K562 (cell line): Measurements from ENCODE around the gene GALNT12. TPM values are rescaled to one million over a fixed set of nuclear protein-coding genes. Genes with fewer than 3 reads are reported as not detected.

Experiments
- ATAC-seq: fragments of 200-7000 bp; cut with Tn5 transposase; 3 replicates; pipeline ENCODE4 v1.9.1; 2020; ENCODE audit warnings: moderate library complexity
- BruUV-seq: library from RNA; stranded (reverse); fragments of 400-500 nt; replicated peaks from 2 replicates; lab custom pipeline; 2021; lab: Mats Ljungman, UMichigan
- CTCF ChIA-PET: fragments of 300-600 bp; formaldehyde crosslinking; extraction: SDS; loops from one replicate; lab custom pipeline; 2021; ENCODE audit warnings: low intra/inter-chr PET ratio; lab: Yijun Ruan, JAX
- POLR2A ChIA-PET: fragments of 300-600, 350-650 bp; sonication (Branson Sonifier 250); formaldehyde crosslinking; extraction: SDS; loops from one replicate; lab custom pipeline; 2021; ENCODE audit warnings: antibody characterized with exemption, inconsistent platforms; lab: Yijun Ruan, JAX
- DNase-seq, 4 experiments: peaks; one replicate each; pipeline versions ENCODE4 v3.0.0 to v3.0.0-alpha.2; 2011 to 2018; ENCODE audit warnings: low spot score in 3 of 4, mixed read lengths in 3 of 4; ENCODE audit errors: extremely low read depth in 1 of 4
- FAIRE-seq: peaks from 2 replicates; lab custom pipeline; 2011; peaks lifted over from hg19 to GRCh38; lab: Jason Lieb, UNC
- H2AFZ ChIP-seq: 2 replicates; pipeline ENCODE4 v1.6.0; 2011; ENCODE audit warnings: low read depth, low read length, control low read depth, inconsistent platforms
- H3K27ac ChIP-seq: fragments of 200-600 bp; 3 replicates; pipeline ENCODE4 v1.8.0; 2011; ENCODE audit warnings: low read depth, mild to moderate bottlenecking, control low read depth, inconsistent platforms, low read length, moderate library complexity, mixed read lengths; ENCODE audit errors: extremely low read depth
- H3K27me3 ChIP-seq, 2 experiments: fragments of 300-600 bp in 1 of 2; 2 replicates in 1 of 2; 3 replicates in 1 of 2; pipeline versions ENCODE4 v1.6.0 to v1.8.0; 2011; ENCODE audit warnings: inconsistent platforms in 2 of 2, low read length in 2 of 2, mild to moderate bottlenecking in 1 of 2, mixed read lengths in 1 of 2, moderate library complexity in 1 of 2; ENCODE audit not compliant: control insufficient read depth in 2 of 2, insufficient read depth in 2 of 2
- H3K36me3 ChIP-seq: fragments of 300-600 bp; 3 replicates; pipeline ENCODE4 v1.8.0; 2011; ENCODE audit warnings: mild to moderate bottlenecking, low read length, inconsistent platforms; ENCODE audit not compliant: control insufficient read depth, insufficient read depth
- H3K4me1 ChIP-seq, 2 experiments: fragments of 200-600 bp in 1 of 2; replicated peaks in 1 of 2; 2 replicates in 1 of 2; 3 replicates in 1 of 2; pipeline versions ENCODE4 v1.5.1 to v1.8.0; 2011; ENCODE audit warnings: inconsistent platforms in 2 of 2, low read length in 2 of 2, mild to moderate bottlenecking in 1 of 2, mixed read lengths in 1 of 2, moderate library complexity in 1 of 2; ENCODE audit not compliant: control insufficient read depth in 2 of 2, insufficient read depth in 2 of 2
- H3K4me2 ChIP-seq: 2 replicates; pipeline ENCODE4 v1.6.1; 2011; ENCODE audit warnings: low read length, control low read depth, inconsistent platforms, mixed read lengths; ENCODE audit not compliant: insufficient read depth
- H3K4me3 ChIP-seq: fragments of 200-600 bp; sonication (generic), shearing (Covaris generic); 2 replicates; pipeline ENCODE4 v1.5.1; 2016; ENCODE audit warnings: control low read depth, inconsistent platforms
- H3K79me2 ChIP-seq: fragments of 200-600 bp; 3 replicates; pipeline ENCODE4 v1.8.0; 2011; ENCODE audit warnings: low read length, inconsistent platforms; ENCODE audit not compliant: control insufficient read depth, insufficient read depth
- H3K9ac ChIP-seq, 2 experiments: 2 replicates each; pipeline versions ENCODE4 v1.6.0 to v1.6.1; 2011; ENCODE audit warnings: low read depth in 2 of 2, low read length in 2 of 2, control low read depth in 1 of 2, inconsistent platforms in 1 of 2, mild to moderate bottlenecking in 1 of 2, mixed read lengths in 1 of 2; ENCODE audit not compliant: insufficient read depth in 1 of 2
- H3K9me1 ChIP-seq: one replicate; pipeline ENCODE4 v1.6.0; 2011; ENCODE audit warnings: inconsistent platforms, mild to moderate bottlenecking, low read length, moderate library complexity; ENCODE audit not compliant: control insufficient read depth, insufficient read depth
- H3K9me3 ChIP-seq: replicated peaks from 2 replicates; pipeline ENCODE4 v1.5.1; 2011; ENCODE audit warnings: low read depth, low read length, inconsistent platforms; ENCODE audit not compliant: control insufficient read depth, insufficient read depth
- H4K20me1 ChIP-seq: replicated peaks from 2 replicates; pipeline ENCODE4 v1.6.1; 2011; ENCODE audit warnings: low read length, inconsistent platforms, mixed read lengths; ENCODE audit not compliant: control insufficient read depth, insufficient read depth
- ARID1B ChIP-seq: fragments of 450-650 bp; IDR thresholded peaks from 2 replicates; pipeline ENCODE4 v1.6.1; 2016; ENCODE audit warnings: antibody characterized with exemption, mild to moderate bottlenecking, inconsistent platforms
- BHLHE40 ChIP-seq: IDR thresholded peaks from 2 replicates; pipeline ENCODE4 v1.6.1; 2011; ENCODE audit warnings: low read length, improper control_type of control experiment
- EWSR1 ChIP-seq: fragments of 450-650 bp; IDR thresholded peaks from 2 replicates; pipeline ENCODE4 v1.6.1; 2018; ENCODE audit warnings: borderline replicate concordance, mild to moderate bottlenecking, low read depth, moderate library complexity; ENCODE audit not compliant: partially characterized antibody
- GABPB1 ChIP-seq: sonication (generic); formaldehyde crosslinking; IDR thresholded peaks from 2 replicates; pipeline ENCODE4 v1.8.0; 2022; ENCODE audit warnings: mild to moderate bottlenecking, missing genetic modification reagents
- GABPB2 ChIP-seq: fragments of 250-450 bp; sonication (Bioruptor Pico); conservative IDR thresholded peaks from 2 replicates; pipeline ENCODE4 v1.5.1; 2021; ENCODE audit warnings: mild to moderate bottlenecking
- GTF2A2 ChIP-seq: IDR thresholded peaks from 2 replicates; pipeline ENCODE4 v1.6.1; 2016; ENCODE audit warnings: mild to moderate bottlenecking, missing genetic modification characterization, missing compliant biosample characterization
- HDAC2 ChIP-seq: fragments of 450-650 bp; IDR thresholded peaks from 2 replicates; pipeline ENCODE4 v1.6.1; 2016; ENCODE audit warnings: mild to moderate bottlenecking
- KAT8 ChIP-seq: fragments of 450-650 bp; IDR thresholded peaks from 2 replicates; pipeline ENCODE4 v1.6.1; 2016; ENCODE audit warnings: low read depth, mild to moderate bottlenecking
- KLF16 ChIP-seq: IDR thresholded peaks from 2 replicates; pipeline ENCODE4 v1.6.1; 2016; ENCODE audit warnings: antibody characterized with exemption
- NR2C2 ChIP-seq, 2 experiments: fragments of 200-800 bp in 1 of 2; sonication (Bioruptor generic) in 1 of 2; sonication (generic) in 1 of 2; formaldehyde crosslinking in 1 of 2; IDR thresholded peaks; 2 replicates each; pipeline versions ENCODE4 v1.6.1 to v1.8.0; 2016 to 2022; ENCODE audit warnings: mild to moderate bottlenecking in 1 of 2, missing compliant biosample characterization in 1 of 2, missing genetic modification characterization in 1 of 2, missing genetic modification reagents in 1 of 2
- RNF2 ChIP-seq: sonication (generic); IDR thresholded peaks from 2 replicates; pipeline ENCODE4 v1.6.1; 2016
- SMARCC2 ChIP-seq: fragments of 450-650 bp; IDR thresholded peaks from 2 replicates; pipeline ENCODE4 v1.6.1; 2017; ENCODE audit warnings: antibody characterized with exemption, moderate library complexity, mild to moderate bottlenecking, low read depth
- SRSF7 ChIP-seq: fragments of 200-400 bp; formaldehyde crosslinking; optimal IDR thresholded peaks from 2 replicates; pipeline ENCODE3; 2017; ENCODE audit warnings: mild to moderate bottlenecking, low read depth, low read length
- TAF7 ChIP-seq: fragments of 450-650 bp; IDR thresholded peaks from 2 replicates; pipeline ENCODE4 v1.6.1; 2016; ENCODE audit warnings: missing genetic modification characterization, missing compliant biosample characterization
- TCF15 ChIP-seq: fragments of 250-450 bp; sonication (Bioruptor Pico); IDR thresholded peaks from 2 replicates; pipeline ENCODE4 v1.8.0; 2022; ENCODE audit warnings: moderate library complexity, mild to moderate bottlenecking, inconsistent platforms
- THRB ChIP-seq: fragments of 450-650 bp; formaldehyde crosslinking; conservative IDR thresholded peaks from 2 replicates; pipeline ENCODE4 v1.4.0; 2022; ENCODE audit warnings: mild to moderate bottlenecking, missing genetic modification characterization
- ZNF316 ChIP-seq: fragments of 450-650 bp; IDR thresholded peaks from 2 replicates; pipeline ENCODE4 v1.6.1; 2016
- ZNF57 ChIP-seq: fragments of 450-650 bp; formaldehyde crosslinking; IDR thresholded peaks from 2 replicates; pipeline ENCODE4 v1.4.0; 2020; ENCODE audit warnings: mild to moderate bottlenecking, moderate library complexity
- ZNF589 ChIP-seq: fragments of 200-800 bp; sonication (Bioruptor generic); IDR thresholded peaks from 2 replicates; pipeline ENCODE4 v1.6.1; 2016; ENCODE audit warnings: low read depth, missing genetic modification characterization, missing compliant biosample characterization
- ZNF717 ChIP-seq: fragments of 250-450 bp; sonication (Bioruptor Pico); IDR thresholded peaks from 2 replicates; pipeline ENCODE4 v1.5.0; 2021
- WGBS: fragments of 100-300 bp; shearing (Covaris generic); methylation state at CpG from one replicate; pipeline ENCODE4 v1.1.6; 2016; ENCODE audit warnings: low coverage, mixed read lengths; ENCODE audit not compliant: insufficient coverage; ENCODE audit errors: missing lambda C conversion rate; 5-methylcytosine and 5-hydroxymethylcytosine counted together
- in situ Hi-C: fragments of 300-500 bp; cut with MboI; formaldehyde crosslinking; loops from 4 replicates; pipeline ENCODE4 v1.15.0; 2018; ENCODE audit warnings: inconsistent platforms, mixed read lengths
- intact Hi-C: fragments of 100-400 bp; cut with micrococcal nuclease; formaldehyde crosslinking; loops from 2 replicates; pipeline ENCODE4 v1.14.2; 2022
- polyA plus RNA-seq, 8 experiments: library from polyadenylated mRNA; depleted of rRNA in 4 of 8; stranded (reverse) in 5 of 8; unstranded in 3 of 8; fragments of >200 nt; fragmentation: Nextera tagmentation in 2 of 8; fragmentation: Illumina TruSeq in 1 of 8; extraction: Ambion mirVana in 2 of 8; extraction: Trizol in 1 of 8; gene quantifications; 2 replicates each; pipeline versions ENCODE4 v1.2.1 to v1.2.3, GENCODE V29; 2011 to 2014; ENCODE audit warnings: inconsistent platforms in 1 of 8, missing spikeins in 1 of 8
- total RNA-seq, 7 experiments: library from RNA; depleted of rRNA in 6 of 7; stranded (reverse); fragments of >200 nt in 6 of 7; fragmentation: Illumina TruSeq in 2 of 7; extraction: Trizol in 2 of 7; gene quantifications; 2 replicates each; pipeline versions ENCODE4 v1.2.1 to v1.2.3, GENCODE V29; 2011 to 2021; ENCODE audit warnings: low replicate concordance in 1 of 7

The GALNT12 gene
- total and polyA plus RNA-seq, 9 of the 15 experiments (the other 6 are each of a cell fraction or from before 2014, with no cell fraction given) = 29.7 to 82.9 (median 44.2) TPM

- Histone ChIP-seq H3K27ac (no peak overlapping the region), H3K9me3 (no peaks in the 10 kb centered on the region)
- POLR2A ChIA-PET = no interaction called here
- no peak for TF ChIP-seq TCF15 (CRISPR knock-in tag)
- TF ChIP-seq SRSF7 = no peak
- TF ChIP-seq EWSR1 = no peak
- no peak for TF ChIP-seq GABPB1
- no peak for TF ChIP-seq ZNF316
- no peak for TF ChIP-seq KAT8
- no peak for TF ChIP-seq ZNF57
- TF ChIP-seq HDAC2 = no peak
- no peak for TF ChIP-seq GTF2A2 (tag)
- no peak for TF ChIP-seq BHLHE40
- TF ChIP-seq ARID1B = no peak
- no peak for TF ChIP-seq ZNF589 (CRISPR knock-in tag)
- no peak for TF ChIP-seq KLF16
- no peak for TF ChIP-seq THRB
- TF ChIP-seq NR2C2 (CRISPR knock-in tag; IDR thresholded peaks at IDR 0.05) = no peak
- TF ChIP-seq NR2C2 (tag; IDR thresholded peaks at IDR 0.05) = no peak
- no peak for TF ChIP-seq RNF2
- no peak for TF ChIP-seq SMARCC2
- TF ChIP-seq TAF7 (tag) = no peak
- no peak for TF ChIP-seq GABPB2 (CRISPR knock-in tag)
- no peak for TF ChIP-seq ZNF717
- TF ChIP-seq, all 486 proteins: peak for 0
- no TSS peak for BruUV-seq
- no peaks in the 10 kb centered on the region for H3K79me2 ChIP-seq
- no peaks in the 10 kb centered on the region for H3K27me3 ChIP-seq
- H3K4me3 ChIP-seq = no peak overlapping the region
- in situ Hi-C loops = no loop called here
- no peaks in the 10 kb centered on the region for H4K20me1 ChIP-seq
- peaks cover 0 to 46% of the 10 kb centered on the region in 2 experiments; a peak in 4 of 5 replicates for H3K4me1 ChIP-seq
- H3K9me1 ChIP-seq = no peaks in the 10 kb centered on the region
- no peak overlapping the region for H3K9ac ChIP-seq
- H3K36me3 ChIP-seq = no peaks in the 10 kb centered on the region
- FAIRE-seq = no peak
- no peak overlapping the region for H2AFZ ChIP-seq
- no peak for ATAC-seq
- CTCF ChIA-PET = no interaction called here
- DNase-seq = no peak
- WGBS = 59% methylated on average over 1 of the region's 4 CpGs
- H3K4me2 ChIP-seq = no peak overlapping the region
- intact Hi-C loops = no loop called here
Observed at GRCh38 chr9:98884849-98885248, 77.4 kb downstream of the GALNT12 start.
